ENCODE data around the gene USO1.

- TF ChIP-seq, protein P1, sequence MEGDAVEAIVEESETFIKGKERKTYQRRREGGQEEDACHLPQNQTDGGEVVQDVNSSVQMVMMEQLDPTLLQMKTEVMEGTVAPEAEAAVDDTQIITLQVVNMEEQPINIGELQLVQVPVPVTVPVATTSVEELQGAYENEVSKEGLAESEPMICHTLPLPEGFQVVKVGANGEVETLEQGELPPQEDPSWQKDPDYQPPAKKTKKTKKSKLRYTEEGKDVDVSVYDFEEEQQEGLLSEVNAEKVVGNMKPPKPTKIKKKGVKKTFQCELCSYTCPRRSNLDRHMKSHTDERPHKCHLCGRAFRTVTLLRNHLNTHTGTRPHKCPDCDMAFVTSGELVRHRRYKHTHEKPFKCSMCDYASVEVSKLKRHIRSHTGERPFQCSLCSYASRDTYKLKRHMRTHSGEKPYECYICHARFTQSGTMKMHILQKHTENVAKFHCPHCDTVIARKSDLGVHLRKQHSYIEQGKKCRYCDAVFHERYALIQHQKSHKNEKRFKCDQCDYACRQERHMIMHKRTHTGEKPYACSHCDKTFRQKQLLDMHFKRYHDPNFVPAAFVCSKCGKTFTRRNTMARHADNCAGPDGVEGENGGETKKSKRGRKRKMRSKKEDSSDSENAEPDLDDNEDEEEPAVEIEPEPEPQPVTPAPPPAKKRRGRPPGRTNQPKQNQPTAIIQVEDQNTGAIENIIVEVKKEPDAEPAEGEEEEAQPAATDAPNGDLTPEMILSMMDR (IDR thresholded peaks at IDR 0.05) = no peak
- TF ChIP-seq POLR2A (IDR thresholded peaks at IDR 0.05) (no peak), POLR2AphosphoS5 (IDR thresholded peaks at IDR 0.05) (no peak)
Observed at GRCh38 chr4:75820676-75821075, 96.3 kb downstream of the USO1 start.

Data from prostate gland (tissue), 2 donors.